HepG2 (cell line): Measurements from ENCODE around the gene TUBB. TPM values are rescaled to one million over a fixed set of nuclear protein-coding genes. Genes with fewer than 3 reads are reported as not detected.
A peak's percentile ranks its signal among the peaks of the same experiment; 100 is the strongest.

ENCODE experiments used
- BCL3 ChIP-seq: sonication (generic); formaldehyde crosslinking; IDR thresholded peaks from 2 replicates; pipeline ENCODE4 v1.5.1; 2020; ENCODE audit warnings: mild to moderate bottlenecking, missing genetic modification reagents, moderate library complexity
- BHLHE40 ChIP-seq: IDR thresholded peaks from 2 replicates; pipeline ENCODE4 v1.6.1; 2011; ENCODE audit warnings: low read length, improper control_type of control experiment
- DR1 ChIP-seq: sonication (generic); formaldehyde crosslinking; IDR thresholded peaks from 2 replicates; pipeline ENCODE4 v1.8.0; 2021; ENCODE audit warnings: mild to moderate bottlenecking, missing genetic modification reagents, inconsistent platforms
- ERF ChIP-seq: IDR thresholded peaks from 2 replicates; pipeline ENCODE4 v1.6.1; 2018; ENCODE audit warnings: missing biosample characterization, missing genetic modification reagents
- HIVEP1 ChIP-seq: sonication (generic); formaldehyde crosslinking; IDR thresholded peaks from 2 replicates; pipeline ENCODE4 v1.4.0; 2020; ENCODE audit warnings: mild to moderate bottlenecking, missing genetic modification reagents
- KDM1A ChIP-seq: IDR thresholded peaks from 2 replicates; pipeline ENCODE4 v1.6.1; 2016; ENCODE audit warnings: missing compliant biosample characterization
- MLXIP ChIP-seq: sonication (generic); formaldehyde crosslinking; IDR thresholded peaks from 2 replicates; pipeline ENCODE4 v1.9.0; 2021; ENCODE audit warnings: missing genetic modification reagents, borderline replicate concordance
- NKX3-1 ChIP-seq: sonication (generic); formaldehyde crosslinking; IDR thresholded peaks from 2 replicates; pipeline ENCODE4 v1.5.0; 2020; ENCODE audit warnings: missing genetic modification reagents
- PHF8 ChIP-seq: sonication (generic); formaldehyde crosslinking; IDR thresholded peaks from 2 replicates; pipeline ENCODE4 v1.5.0; 2020; ENCODE audit warnings: missing genetic modification reagents
- PLRG1 ChIP-seq: fragments of 450-650 bp; conservative IDR thresholded peaks from 2 replicates; pipeline ENCODE4 v1.6.1; 2016
- RAD21 ChIP-seq: fragments of 450-650 bp; formaldehyde crosslinking; IDR thresholded peaks from 2 replicates; pipeline ENCODE4 v1.5.0; 2020; ENCODE audit warnings: mild to moderate bottlenecking
- SATB2 ChIP-seq: sonication (generic); formaldehyde crosslinking; IDR thresholded peaks from 2 replicates; pipeline ENCODE4 v1.5.0; 2020; ENCODE audit warnings: missing genetic modification reagents
- SOX13 ChIP-seq, 3 experiments: fragments of 450-650 bp in 1 of 3; sonication (generic) in 1 of 3; formaldehyde crosslinking in 1 of 3; IDR thresholded peaks in 2 of 3; conservative IDR thresholded peaks in 1 of 3; 2 replicates each; pipeline versions ENCODE4 v1.5.0 to v1.6.1; 2016 to 2020; ENCODE audit warnings: antibody characterized with exemption in 1 of 3, mild to moderate bottlenecking in 1 of 3, missing compliant biosample characterization in 1 of 3, missing genetic modification reagents in 1 of 3, moderate library complexity in 1 of 3
- TEAD3 ChIP-seq: optimal IDR thresholded peaks from 2 replicates; pipeline ENCODE3; 2016; ENCODE audit warnings: borderline replicate concordance
- ZGPAT ChIP-seq: IDR thresholded peaks from 2 replicates; pipeline ENCODE4 v1.6.1; 2016; ENCODE audit warnings: mild to moderate bottlenecking
- ZNF292 ChIP-seq: sonication (generic); formaldehyde crosslinking; IDR thresholded peaks from 2 replicates; pipeline ENCODE4 v1.8.1; 2022; ENCODE audit warnings: mild to moderate bottlenecking, low read depth, missing genetic modification reagents, borderline replicate concordance
- ZNF33A ChIP-seq: sonication (generic); formaldehyde crosslinking; IDR thresholded peaks from 2 replicates; pipeline ENCODE4 v1.5.1; 2020; ENCODE audit warnings: missing genetic modification reagents, mild to moderate bottlenecking, moderate library complexity, borderline replicate concordance
- ZNF563 ChIP-seq: sonication (generic); formaldehyde crosslinking; IDR thresholded peaks from 2 replicates; pipeline ENCODE4 v1.8.0; 2022; ENCODE audit warnings: mild to moderate bottlenecking, moderate library complexity, missing genetic modification reagents
- ZNF572 ChIP-seq: sonication (generic); formaldehyde crosslinking; IDR thresholded peaks from 2 replicates; pipeline ENCODE4 v1.5.1; 2020; ENCODE audit warnings: mild to moderate bottlenecking, missing genetic modification reagents
- polyA plus RNA-seq, 8 experiments: library from polyadenylated mRNA; depleted of rRNA in 3 of 8; stranded (reverse) in 7 of 8; unstranded in 1 of 8; fragments of >200 nt; fragmentation: Illumina TruSeq in 4 of 8; extraction: Trizol in 4 of 8; gene quantifications; 2 replicates each; pipeline versions ENCODE4 v1.2.1 to v1.2.3, GENCODE V29; 2011 to 2016; ENCODE audit warnings: low read depth in 4 of 8, missing spikeins in 1 of 8, mixed read lengths in 1 of 8; ENCODE audit not compliant: insufficient read depth in 1 of 8
- total RNA-seq, 5 experiments: library from RNA; depleted of rRNA; stranded (reverse); fragments of >200 nt; fragmentation: Illumina TruSeq; extraction: Trizol; gene quantifications; 2 replicates each; pipeline ENCODE4 v1.2.3, GENCODE V29; 2016; ENCODE audit warnings: low read depth in 1 of 5
- TF ChIP-seq, protein P1 (sequence below): IDR thresholded peaks from 2 replicates; pipeline ENCODE4 v1.6.1; 2016; ENCODE audit warnings: missing compliant biosample characterization, missing genetic modification reagents, borderline replicate concordance

TUBB gene
- total and polyA plus RNA-seq, 2 of the 13 experiments (the other 11 are each of a cell fraction or from before 2014, with no cell fraction given), result 911 to 1,163 TPM

GRCh38 chr6:30690403-30691207 lies 29.5 kb upstream of the TUBB start, which contains the start of gene NRM (continued):
- TF ChIP-seq SATB2 (CRISPR knock-in tag) (0 out of 2 replicates have a peak, but pooled peaks have one; percentile 76), ZNF33A (0 out of 2 replicates have a peak, but pooled peaks have one; percentile 62), ZGPAT (CRISPR knock-in tag) (peak; percentile 58; the same call in 1 of the 2 replicates), RAD21 (no peak), HIVEP1 (CRISPR knock-in tag) (0 out of 2 replicates have a peak, but pooled peaks have one; percentile 61), ZNF292 (CRISPR knock-in tag) (no peak), ZNF572 (CRISPR knock-in tag) (peak; percentile 90), MLXIP (CRISPR knock-in tag) (no peak; the same call in 1 of the 2 replicates), NKX3-1 (CRISPR knock-in tag) (peak; percentile 47; the same call in 1 of the 2 replicates), SOX13 (IDR thresholded peaks at IDR 0.05) (no peak), SOX13 (CRISPR knock-in tag; conservative IDR thresholded peaks at IDR 0.05 in 1 of 2, IDR thresholded peaks at IDR 0.05 in 1 of 2) (peak in 1 of 2 experiments; percentile 15; a peak in 1 of 4 replicates), ZNF563 (peak; percentile 88; the same call in 1 of the 2 replicates), PHF8 (CRISPR knock-in tag) (peak; percentile 70), TEAD3 (CRISPR knock-in tag) (peak; percentile 58), DR1 (CRISPR knock-in tag) (no peak), ERF (CRISPR knock-in tag) (peak; percentile 84), KDM1A (CRISPR knock-in tag) (0 out of 2 replicates have a peak, but pooled peaks have one; percentile 15), BCL3 (0 out of 2 replicates have a peak, but pooled peaks have one; percentile 21), PLRG1 (no peak), BHLHE40 (peak; percentile 41; the same call in 1 of the 2 replicates)
- TF ChIP-seq, protein P1, sequence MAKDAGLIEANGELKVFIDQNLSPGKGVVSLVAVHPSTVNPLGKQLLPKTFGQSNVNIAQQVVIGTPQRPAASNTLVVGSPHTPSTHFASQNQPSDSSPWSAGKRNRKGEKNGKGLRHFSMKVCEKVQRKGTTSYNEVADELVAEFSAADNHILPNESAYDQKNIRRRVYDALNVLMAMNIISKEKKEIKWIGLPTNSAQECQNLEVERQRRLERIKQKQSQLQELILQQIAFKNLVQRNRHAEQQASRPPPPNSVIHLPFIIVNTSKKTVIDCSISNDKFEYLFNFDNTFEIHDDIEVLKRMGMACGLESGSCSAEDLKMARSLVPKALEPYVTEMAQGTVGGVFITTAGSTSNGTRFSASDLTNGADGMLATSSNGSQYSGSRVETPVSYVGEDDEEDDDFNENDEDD (CRISPR knock-in tag), result peak; percentile 30; the same call in 1 of the 2 replicates
